ENCODE results near the gene RNF14.

DNA sequence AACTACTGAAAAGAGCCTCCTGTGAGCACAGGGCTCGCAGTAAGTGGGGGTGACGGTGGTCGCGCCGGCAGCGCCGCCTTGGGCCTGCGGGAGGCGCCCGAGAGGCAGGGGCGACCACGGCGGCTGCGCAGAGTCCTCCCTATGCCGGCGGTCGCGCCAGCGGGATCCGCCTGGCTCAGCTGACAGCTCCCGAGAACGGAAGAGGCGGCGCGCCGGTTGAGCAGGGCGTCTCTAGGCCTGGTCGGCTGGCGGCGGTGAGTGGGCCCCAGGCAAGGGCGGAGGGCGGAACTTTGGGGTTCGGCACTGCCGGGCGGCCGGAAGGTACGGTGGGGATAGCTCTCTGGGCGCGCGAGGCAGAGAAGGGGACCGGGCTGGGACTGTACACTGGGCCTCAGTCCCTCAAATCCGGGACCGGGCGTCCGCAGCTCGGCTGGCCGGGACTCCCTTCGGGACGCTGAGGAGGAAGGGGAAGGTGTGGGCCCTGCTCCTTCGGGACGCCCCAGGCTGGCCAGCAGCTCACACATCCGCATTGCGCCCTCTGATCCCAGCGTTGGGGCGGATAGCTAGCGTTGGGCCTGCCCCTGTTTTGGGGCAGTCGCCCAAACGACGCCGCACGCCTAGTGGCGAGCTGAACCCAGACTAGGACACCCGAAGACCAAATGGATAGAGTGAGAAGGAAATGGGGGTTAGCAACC, at the start of gene RNF14:
- TF ChIP-seq JUND (IDR thresholded peaks at IDR 0.05) (no peak), FOSL1 (IDR thresholded peaks at IDR 0.05; ENCODE audit: low read depth) (no peak), EZH2 (IDR thresholded peaks at IDR 0.05) (no peak), EZH2phosphoT487 (IDR thresholded peaks at IDR 0.05; ENCODE audit: borderline replicate concordance) (no peak), POLR2AphosphoS5 (IDR thresholded peaks at IDR 0.05; ENCODE audit: low read depth, low read length) (peak; percentile 94), SP1 (IDR thresholded peaks at IDR 0.05; ENCODE audit: low read depth) (0 out of 2 replicates have a peak, but pooled peaks have one; percentile 16), CEBPB (IDR thresholded peaks at IDR 0.05; ENCODE audit: low read depth) (no peak), CBX3 (IDR thresholded peaks at IDR 0.05; ENCODE audit: low read depth) (0 out of 2 replicates have a peak, but pooled peaks have one; percentile 40), POLR2A (IDR thresholded peaks at IDR 0.05; ENCODE audit: borderline replicate concordance, extremely low read depth, insufficient read depth, insufficient read length) (peak; percentile 34)
- TF ChIP-seq, protein P1, sequence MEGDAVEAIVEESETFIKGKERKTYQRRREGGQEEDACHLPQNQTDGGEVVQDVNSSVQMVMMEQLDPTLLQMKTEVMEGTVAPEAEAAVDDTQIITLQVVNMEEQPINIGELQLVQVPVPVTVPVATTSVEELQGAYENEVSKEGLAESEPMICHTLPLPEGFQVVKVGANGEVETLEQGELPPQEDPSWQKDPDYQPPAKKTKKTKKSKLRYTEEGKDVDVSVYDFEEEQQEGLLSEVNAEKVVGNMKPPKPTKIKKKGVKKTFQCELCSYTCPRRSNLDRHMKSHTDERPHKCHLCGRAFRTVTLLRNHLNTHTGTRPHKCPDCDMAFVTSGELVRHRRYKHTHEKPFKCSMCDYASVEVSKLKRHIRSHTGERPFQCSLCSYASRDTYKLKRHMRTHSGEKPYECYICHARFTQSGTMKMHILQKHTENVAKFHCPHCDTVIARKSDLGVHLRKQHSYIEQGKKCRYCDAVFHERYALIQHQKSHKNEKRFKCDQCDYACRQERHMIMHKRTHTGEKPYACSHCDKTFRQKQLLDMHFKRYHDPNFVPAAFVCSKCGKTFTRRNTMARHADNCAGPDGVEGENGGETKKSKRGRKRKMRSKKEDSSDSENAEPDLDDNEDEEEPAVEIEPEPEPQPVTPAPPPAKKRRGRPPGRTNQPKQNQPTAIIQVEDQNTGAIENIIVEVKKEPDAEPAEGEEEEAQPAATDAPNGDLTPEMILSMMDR (IDR thresholded peaks at IDR 0.05 in 2 of 3, conservative IDR thresholded peaks at IDR 0.05 in 1 of 3; ENCODE audit: borderline replicate concordance in 1 of 3, insufficient read depth in 1 of 3, low read depth in 2 of 3, low read length in 2 of 3): peak; percentile 44 to 79 (median 67); a peak in 5 of 6 replicates

Data from HCT116 (cell line).